Chondrocyte (in vitro differentiated cells): ENCODE measurements around the gene CACNA1C. TPM values are rescaled to one million over a fixed set of nuclear protein-coding genes. Genes with fewer than 3 reads are reported as not detected.

Experiments used
- DNase-seq: peaks from one replicate; pipeline ENCODE4 v3.0.0; 2021; ENCODE audit warnings: mixed read lengths, low spot score
- H3K27ac Mint-ChIP-seq: one replicate; pipeline ENCODE4 v1.8.0; 2021; ENCODE audit warnings: mild to moderate bottlenecking, moderate library complexity, mixed read lengths; ENCODE audit not compliant: unreplicated experiment
- H3K27me3 Mint-ChIP-seq: 2 replicates; pipeline ENCODE4 v1.8.0; 2021; ENCODE audit warnings: low read depth, mixed read lengths
- H3K36me3 Mint-ChIP-seq: 2 replicates; pipeline ENCODE4 v1.8.0; 2021; ENCODE audit warnings: low read depth, mixed read lengths
- H3K4me1 Mint-ChIP-seq: 2 replicates; pipeline ENCODE4 v1.8.0; 2021; ENCODE audit warnings: low read depth, mild to moderate bottlenecking, mixed read lengths
- H3K4me3 Mint-ChIP-seq: one replicate; pipeline ENCODE4 v1.8.0; 2021; ENCODE audit warnings: mild to moderate bottlenecking, moderate library complexity, mixed read lengths; ENCODE audit not compliant: unreplicated experiment
- H3K9me3 Mint-ChIP-seq: 2 replicates; pipeline ENCODE4 v1.8.0; 2021; ENCODE audit warnings: low read depth, mixed read lengths
- CTCF ChIP-seq: fragments of 200-600 bp; sonication (generic); IDR thresholded peaks from 2 replicates; pipeline ENCODE4 v1.5.0; 2021; ENCODE audit warnings: antibody characterized with exemption, mild to moderate bottlenecking, moderate library complexity
- total RNA-seq: library from RNA; stranded (reverse); gene quantifications from 3 replicates; pipeline ENCODE4 v1.2.1, GENCODE V29; 2021

Gene CACNA1C
- total RNA-seq, 1 donor from 2014 or later: 27.0 TPM

GRCh38 chr12:2643576-2644135, 590.9 kb downstream of the CACNA1C start:
- H3K36me3 Mint-ChIP-seq: peaks cover 11% of the 10 kb centered on the region
- no peaks in the 10 kb centered on the region for H3K27me3 Mint-ChIP-seq
- H3K4me1 Mint-ChIP-seq: peaks cover 19% of the 10 kb centered on the region

GRCh38 chr12:2644683-2645405, 592.1 kb downstream of the CACNA1C start:
- Mint-ChIP-seq H3K4me3 (no peak overlapping the region), H3K9me3 (no peaks in the 10 kb centered on the region), H3K4me1 (peaks cover 15% of the 10 kb centered on the region), H3K27me3 (no peaks in the 10 kb centered on the region), H3K27ac (no peak overlapping the region), H3K36me3 (peaks cover 11% of the 10 kb centered on the region)
- TF ChIP-seq CTCF: no peak
- DNase-seq: no peak

More at GRCh38 chr12:2643576-2644135, 590.9 kb downstream of the CACNA1C start:
- no peak for DNase-seq
- Mint-ChIP-seq H3K4me3 (no peak overlapping the region), H3K27ac (no peak overlapping the region), H3K9me3 (no peaks in the 10 kb centered on the region)
- no peak for TF ChIP-seq CTCF

GRCh38 chr12:2645460-2645859, 592.7 kb downstream of the CACNA1C start:
- H3K27ac Mint-ChIP-seq: no peak overlapping the region
- no peaks in the 10 kb centered on the region for H3K27me3 Mint-ChIP-seq
- no peak for TF ChIP-seq CTCF
- H3K4me3 Mint-ChIP-seq: no peak overlapping the region
- no peak for DNase-seq
- peaks cover 9% of the 10 kb centered on the region for H3K4me1 Mint-ChIP-seq
- no peaks in the 10 kb centered on the region for H3K9me3 Mint-ChIP-seq
- H3K36me3 Mint-ChIP-seq: peaks cover 11% of the 10 kb centered on the region

DNA sequence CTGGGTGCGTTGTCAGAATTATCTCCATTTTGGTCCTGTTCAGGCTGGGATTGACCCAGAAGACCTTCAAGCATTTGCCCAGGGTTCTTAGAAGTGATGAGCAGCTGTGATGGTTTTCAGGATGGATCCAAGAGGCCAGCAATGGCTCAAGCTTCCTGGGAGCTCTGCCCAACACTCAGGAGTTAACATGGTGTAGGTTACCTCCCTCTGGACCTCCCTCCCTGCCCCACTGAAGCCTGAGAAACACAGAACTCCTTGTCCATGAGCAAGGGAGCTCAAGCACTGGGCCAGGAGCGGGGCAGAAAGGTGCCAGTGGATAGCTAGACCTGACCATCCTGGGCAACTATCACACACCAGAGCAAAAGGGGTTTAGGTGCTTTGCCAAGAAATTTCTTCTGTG, 593.6 kb downstream of the CACNA1C start:
- Mint-ChIP-seq H3K9me3 (no peaks in the 10 kb centered on the region), H3K27me3 (no peaks in the 10 kb centered on the region), H3K4me3 (no peak overlapping the region), H3K27ac (no peak overlapping the region), H3K4me1 (peaks cover under 1% of the 10 kb centered on the region), H3K36me3 (peaks cover 11% of the 10 kb centered on the region)
- TF ChIP-seq CTCF: no peak
- no peak for DNase-seq

GRCh38 chr12:2647186-2647585, 594.4 kb downstream of the CACNA1C start:
- H3K9me3 Mint-ChIP-seq: no peaks in the 10 kb centered on the region
- no peak for TF ChIP-seq CTCF
- no peaks in the 10 kb centered on the region for H3K27me3 Mint-ChIP-seq
- H3K4me3 Mint-ChIP-seq: no peak overlapping the region
- no peak overlapping the region for H3K27ac Mint-ChIP-seq
- DNase-seq: no peak
- no peaks in the 10 kb centered on the region for H3K4me1 Mint-ChIP-seq
- peaks cover 11% of the 10 kb centered on the region for H3K36me3 Mint-ChIP-seq
